ENCODE results near the gene GMFB.

DNA sequence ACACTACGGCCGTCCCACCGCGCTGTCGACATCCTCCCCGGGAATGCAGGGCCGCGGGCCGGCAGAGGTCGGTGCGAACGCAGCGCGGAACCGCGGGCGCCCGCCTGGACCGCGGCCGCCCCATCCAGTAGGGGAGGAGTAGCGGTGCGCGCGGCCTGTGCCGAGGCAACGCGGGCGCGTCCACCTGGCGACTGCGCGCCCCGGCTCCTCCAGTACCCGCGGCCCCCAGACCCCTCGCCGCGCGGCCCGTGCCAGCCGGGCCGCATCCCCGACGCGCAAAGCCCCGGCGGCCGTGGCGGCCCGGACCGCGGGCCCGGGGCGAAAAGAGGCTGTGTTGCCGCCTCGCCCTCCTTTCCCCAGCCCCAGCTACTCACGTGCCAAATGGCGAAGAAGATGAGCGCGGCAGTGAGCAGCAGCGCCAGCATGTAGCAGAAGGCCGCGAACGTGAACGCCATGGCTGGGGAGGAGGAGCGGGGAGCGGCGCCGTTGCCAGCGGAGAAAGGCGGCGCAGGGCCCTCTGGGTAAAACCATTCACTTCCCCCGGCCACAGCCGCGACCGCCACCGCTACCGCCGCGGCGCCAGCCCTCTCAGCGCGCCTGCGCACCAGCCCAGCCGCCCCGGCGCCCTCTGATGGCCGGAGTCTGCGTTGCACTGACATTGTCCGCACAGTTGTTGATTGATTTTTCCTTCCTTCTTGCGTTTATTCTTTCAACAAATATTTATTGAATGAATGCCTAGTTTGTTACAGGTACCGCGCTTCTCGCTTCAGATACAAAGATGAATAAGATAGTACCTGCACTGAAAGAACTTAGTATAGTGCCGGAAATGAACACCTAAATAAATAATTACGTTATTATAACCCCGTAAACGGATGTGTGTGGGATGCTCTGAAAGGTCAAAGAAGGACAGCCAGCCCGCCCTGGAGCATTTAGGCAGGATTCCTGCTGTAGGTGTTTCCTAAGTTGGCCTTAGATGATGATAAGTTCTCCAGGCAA lies 47.6 kb downstream of the GMFB start, which contains the start of gene CNIH1:
- TF ChIP-seq EZH2 (IDR thresholded peaks at IDR 0.05) (no peak), ZNF274 (IDR thresholded peaks at IDR 0.05; ENCODE audit: low read depth, low read length) (no peak)
- TF ChIP-seq, protein P1, sequence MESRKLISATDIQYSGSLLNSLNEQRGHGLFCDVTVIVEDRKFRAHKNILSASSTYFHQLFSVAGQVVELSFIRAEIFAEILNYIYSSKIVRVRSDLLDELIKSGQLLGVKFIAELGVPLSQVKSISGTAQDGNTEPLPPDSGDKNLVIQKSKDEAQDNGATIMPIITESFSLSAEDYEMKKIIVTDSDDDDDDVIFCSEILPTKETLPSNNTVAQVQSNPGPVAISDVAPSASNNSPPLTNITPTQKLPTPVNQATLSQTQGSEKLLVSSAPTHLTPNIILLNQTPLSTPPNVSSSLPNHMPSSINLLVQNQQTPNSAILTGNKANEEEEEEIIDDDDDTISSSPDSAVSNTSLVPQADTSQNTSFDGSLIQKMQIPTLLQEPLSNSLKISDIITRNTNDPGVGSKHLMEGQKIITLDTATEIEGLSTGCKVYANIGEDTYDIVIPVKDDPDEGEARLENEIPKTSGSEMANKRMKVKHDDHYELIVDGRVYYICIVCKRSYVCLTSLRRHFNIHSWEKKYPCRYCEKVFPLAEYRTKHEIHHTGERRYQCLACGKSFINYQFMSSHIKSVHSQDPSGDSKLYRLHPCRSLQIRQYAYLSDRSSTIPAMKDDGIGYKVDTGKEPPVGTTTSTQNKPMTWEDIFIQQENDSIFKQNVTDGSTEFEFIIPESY (IDR thresholded peaks at IDR 0.05; ENCODE audit: extremely low read depth, insufficient replicate concordance, low read length): no peak
